GM18909 (cell line): ENCODE data around the gene CCDC197.
A peak's percentile ranks its signal among the peaks of the same experiment; 100 is the strongest.

ENCODE experiments used
- ATAC-seq: cut with Tn5 transposase; IDR thresholded peaks from one replicate; pipeline ENCODE4 v1.9.1; 2021; ENCODE audit warnings: mild to moderate bottlenecking; ENCODE audit not compliant: unreplicated experiment, poor library complexity

Gene CCDC197

DNA sequence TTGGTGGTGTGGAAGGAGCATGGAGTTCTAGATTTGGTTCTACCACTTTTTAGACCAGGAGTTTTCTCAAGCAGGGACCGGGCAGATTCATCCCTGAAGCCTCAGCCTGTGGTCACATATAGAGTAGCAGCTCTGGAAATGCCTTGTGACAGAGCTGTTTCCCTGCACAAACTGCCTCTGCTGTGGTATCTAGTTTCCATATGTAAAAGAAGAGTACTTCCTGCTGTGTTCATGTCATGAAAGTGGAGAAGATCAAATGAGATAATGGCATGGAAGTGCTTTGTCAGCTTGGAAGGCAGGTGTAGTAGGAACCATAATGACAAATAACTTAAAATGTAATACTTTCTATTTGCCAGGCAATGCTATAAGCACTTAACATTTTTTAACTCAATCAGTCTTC, 55.1 kb downstream of the CCDC197 start:
- no peak for ATAC-seq

GRCh38 chr14:94052662-94053061, 55.6 kb downstream of the CCDC197 start:
- ATAC-seq, result no peak

DNA sequence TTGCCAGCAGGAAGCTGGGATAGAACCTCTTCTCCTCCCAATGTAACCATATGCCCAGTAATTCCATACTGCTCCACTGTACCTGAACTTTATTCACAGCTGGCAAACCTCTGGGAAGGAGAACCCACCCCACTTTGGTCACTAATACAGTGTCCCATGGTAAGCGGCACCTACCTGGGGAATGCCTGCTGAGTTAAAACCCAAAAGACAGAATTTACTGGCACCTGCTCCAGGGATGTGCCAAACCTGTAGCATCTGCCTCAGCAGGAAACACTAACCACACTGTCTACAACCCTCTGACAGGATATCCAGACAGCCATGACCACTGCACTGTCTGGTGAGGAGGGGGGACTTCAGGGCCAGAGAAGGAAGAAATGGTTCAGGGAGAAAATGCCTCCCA, 57.3 kb downstream of the CCDC197 start:
- ATAC-seq, result no peak

DNA sequence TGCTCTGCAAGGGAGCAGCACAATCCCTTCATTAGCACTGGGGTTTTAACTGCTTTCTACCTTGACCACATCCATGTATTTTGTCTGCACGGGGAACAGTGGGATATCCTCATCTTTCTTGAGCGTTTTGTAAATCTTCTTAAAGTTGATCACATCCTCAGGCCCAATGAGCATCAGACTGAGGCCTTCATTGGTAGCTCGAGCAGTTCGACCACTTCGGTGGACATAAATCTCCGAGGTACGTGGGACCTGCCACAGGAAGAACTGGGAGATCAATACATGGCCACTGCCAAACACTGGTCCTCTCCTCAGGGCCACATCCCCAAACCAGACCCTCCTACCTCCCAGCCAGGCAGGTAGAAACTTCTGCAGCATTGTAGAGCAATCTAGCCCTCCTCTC, 57.8 kb downstream of the CCDC197 start:
- ATAC-seq, result no peak

- peak; percentile 90 for ATAC-seq
These were observed 59.6 kb downstream of the CCDC197 start for GRCh38 chr14:94056579-94057308.

DNA sequence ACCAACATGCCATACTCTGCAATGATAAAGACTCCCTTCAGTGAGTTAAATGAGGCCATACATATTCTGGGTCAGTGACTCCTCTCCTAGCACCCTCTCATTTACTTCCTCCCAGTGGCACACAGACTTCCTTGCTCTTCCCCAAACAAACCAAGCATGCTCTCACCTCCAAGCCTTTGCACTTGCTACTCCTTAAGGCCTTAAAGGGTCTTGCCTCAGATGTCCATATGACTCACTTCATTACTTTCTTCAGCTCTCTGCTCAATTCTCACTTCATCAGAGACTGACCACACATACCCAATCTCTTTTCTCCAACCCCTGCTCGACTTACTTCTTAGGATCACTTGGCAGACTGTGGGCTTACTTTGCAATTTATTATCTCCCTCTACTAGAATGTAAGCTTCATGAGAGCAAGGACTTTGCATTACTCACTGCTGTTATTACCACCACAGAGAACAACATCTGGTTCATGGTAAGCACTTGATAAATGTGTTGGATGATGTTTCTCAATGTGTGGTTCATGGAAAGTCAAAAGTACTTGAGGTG, 61.1 kb downstream of the CCDC197 start:
- ATAC-seq, result no peak
